T-helper 1 cell treated with Interleukin-12 subunit alpha and Interleukin-12 subunit beta and Interleukin-4 antibody, amounts not matched to agents 30 μg/mL and 1 μg/mL, for 36 hours (primary cell): Measurements from ENCODE around the gene USHBP1.

ENCODE experiments used
- H3K27ac Mint-ChIP-seq: one replicate; pipeline ENCODE4 v1.8.0; 2021; ENCODE audit warnings: mild to moderate bottlenecking, mixed read lengths
- H3K27me3 Mint-ChIP-seq: one replicate; pipeline ENCODE4 v1.8.0; 2021; ENCODE audit warnings: low read depth, mixed read lengths
- H3K36me3 Mint-ChIP-seq: one replicate; pipeline ENCODE4 v1.8.0; 2021; ENCODE audit warnings: low read depth, mixed read lengths
- H3K4me1 Mint-ChIP-seq: one replicate; pipeline ENCODE4 v1.8.0; 2021; ENCODE audit warnings: low read depth, mixed read lengths
- H3K4me3 Mint-ChIP-seq: one replicate; pipeline ENCODE4 v1.8.0; 2021; ENCODE audit warnings: mild to moderate bottlenecking, moderate library complexity, mixed read lengths
- H3K9me3 Mint-ChIP-seq: one replicate; pipeline ENCODE4 v1.8.0; 2021; ENCODE audit warnings: mixed read lengths

The USHBP1 gene

GRCh38 chr19:17262557-17262956 lies 2.0 kb downstream of the USHBP1 start:
- no peaks in the 10 kb centered on the region for H3K9me3 Mint-ChIP-seq
- peaks cover 4% of the 10 kb centered on the region for H3K27me3 Mint-ChIP-seq
- no peak overlapping the region for H3K4me3 Mint-ChIP-seq
- H3K36me3 Mint-ChIP-seq: no peaks in the 10 kb centered on the region
- peaks cover 14% of the 10 kb centered on the region for H3K4me1 Mint-ChIP-seq
- H3K27ac Mint-ChIP-seq: no peak overlapping the region

GRCh38 chr19:17260842-17261325 lies 3.7 kb downstream of the USHBP1 start:
- H3K36me3 Mint-ChIP-seq: no peaks in the 10 kb centered on the region
- peaks cover 8% of the 10 kb centered on the region for H3K4me1 Mint-ChIP-seq
- peaks cover 4% of the 10 kb centered on the region for H3K27me3 Mint-ChIP-seq
- H3K4me3 Mint-ChIP-seq: no peak overlapping the region
- no peaks in the 10 kb centered on the region for H3K9me3 Mint-ChIP-seq
- no peak overlapping the region for H3K27ac Mint-ChIP-seq

- Mint-ChIP-seq H3K27ac (no peak overlapping the region), H3K9me3 (no peaks in the 10 kb centered on the region), H3K4me3 (no peak overlapping the region), H3K27me3 (peaks cover 4% of the 10 kb centered on the region), H3K4me1 (peaks cover 8% of the 10 kb centered on the region), H3K36me3 (no peaks in the 10 kb centered on the region)
Measured at GRCh38 chr19:17259934-17260333, 4.6 kb downstream of the USHBP1 start.

- Mint-ChIP-seq H3K27ac (no peak overlapping the region), H3K27me3 (peaks cover 4% of the 10 kb centered on the region), H3K9me3 (no peaks in the 10 kb centered on the region), H3K4me1 (peaks cover 3% of the 10 kb centered on the region), H3K4me3 (no peak overlapping the region), H3K36me3 (no peaks in the 10 kb centered on the region)
Measured at GRCh38 chr19:17259118-17259780, 5.3 kb downstream of the USHBP1 start.

- H3K36me3 Mint-ChIP-seq: no peaks in the 10 kb centered on the region
- no peak overlapping the region for H3K27ac Mint-ChIP-seq
- no peaks in the 10 kb centered on the region for H3K9me3 Mint-ChIP-seq
- H3K4me1 Mint-ChIP-seq: peaks cover 3% of the 10 kb centered on the region
- H3K27me3 Mint-ChIP-seq: peaks cover 4% of the 10 kb centered on the region
- H3K4me3 Mint-ChIP-seq: no peak overlapping the region
Measured at GRCh38 chr19:17256130-17256529, 8.4 kb downstream of the USHBP1 start.

GRCh38 chr19:17255150-17255621 lies 9.4 kb downstream of the USHBP1 start:
- no peaks in the 10 kb centered on the region for H3K27me3 Mint-ChIP-seq
- H3K9me3 Mint-ChIP-seq: no peaks in the 10 kb centered on the region
- no peaks in the 10 kb centered on the region for H3K4me1 Mint-ChIP-seq
- no peak overlapping the region for H3K27ac Mint-ChIP-seq
- H3K36me3 Mint-ChIP-seq: no peaks in the 10 kb centered on the region
- H3K4me3 Mint-ChIP-seq: no peak overlapping the region

- H3K27me3 Mint-ChIP-seq: no peaks in the 10 kb centered on the region
- no peak overlapping the region for H3K27ac Mint-ChIP-seq
- no peaks in the 10 kb centered on the region for H3K9me3 Mint-ChIP-seq
- no peak overlapping the region for H3K4me3 Mint-ChIP-seq
- no peaks in the 10 kb centered on the region for H3K4me1 Mint-ChIP-seq
- no peaks in the 10 kb centered on the region for H3K36me3 Mint-ChIP-seq
Measured at GRCh38 chr19:17254636-17255035, 9.9 kb downstream of the USHBP1 start.

- no peaks in the 10 kb centered on the region for H3K9me3 Mint-ChIP-seq
- no peaks in the 10 kb centered on the region for H3K36me3 Mint-ChIP-seq
- no peak overlapping the region for H3K4me3 Mint-ChIP-seq
- peaks cover 8% of the 10 kb centered on the region for H3K27me3 Mint-ChIP-seq
- H3K27ac Mint-ChIP-seq: no peak overlapping the region
- peaks cover 6% of the 10 kb centered on the region for H3K4me1 Mint-ChIP-seq
Measured at GRCh38 chr19:17249887-17250548, 14.5 kb downstream of the USHBP1 start.

- no peak overlapping the region for H3K27ac Mint-ChIP-seq
- no peaks in the 10 kb centered on the region for H3K9me3 Mint-ChIP-seq
- no peaks in the 10 kb centered on the region for H3K36me3 Mint-ChIP-seq
- H3K4me1 Mint-ChIP-seq: peaks cover 6% of the 10 kb centered on the region
- no peak overlapping the region for H3K4me3 Mint-ChIP-seq
- H3K27me3 Mint-ChIP-seq: peaks cover 8% of the 10 kb centered on the region
Measured at GRCh38 chr19:17248011-17248776, 16.4 kb downstream of the USHBP1 start.

GRCh38 chr19:17246681-17247425 lies 17.7 kb downstream of the USHBP1 start:
- peak overlapping the region; percentile 60 for H3K4me3 Mint-ChIP-seq

GRCh38 chr19:17245535-17245984 lies 19.0 kb downstream of the USHBP1 start, which contains the start of gene NR2F6:
Gene NR2F6 (minus strand): TSS chr19:17245919. CDS start chr19:17245220, 699 bp downstream.
- no peaks in the 10 kb centered on the region for H3K9me3 Mint-ChIP-seq
- no peaks in the 10 kb centered on the region for H3K36me3 Mint-ChIP-seq
- H3K27ac Mint-ChIP-seq: peak within 1 kb of the TSS; percentile 52
- peaks cover 6% of the 10 kb centered on the region for H3K4me1 Mint-ChIP-seq
- H3K4me3 Mint-ChIP-seq: peak within 1 kb of the TSS; percentile 86
- H3K27me3 Mint-ChIP-seq: peaks cover 8% of the 10 kb centered on the region

More at GRCh38 chr19:17246681-17247425, 17.7 kb downstream of the USHBP1 start:
- H3K27ac Mint-ChIP-seq: no peak overlapping the region
- H3K36me3 Mint-ChIP-seq: no peaks in the 10 kb centered on the region
- peaks cover 8% of the 10 kb centered on the region for H3K27me3 Mint-ChIP-seq
- no peaks in the 10 kb centered on the region for H3K9me3 Mint-ChIP-seq
- H3K4me1 Mint-ChIP-seq: peaks cover 6% of the 10 kb centered on the region

GRCh38 chr19:17244618-17245534 lies 19.7 kb downstream of the USHBP1 start:
- peak overlapping the region; percentile 34 for H3K4me3 Mint-ChIP-seq
- no peaks in the 10 kb centered on the region for H3K36me3 Mint-ChIP-seq
- H3K9me3 Mint-ChIP-seq: no peaks in the 10 kb centered on the region
- peaks cover 8% of the 10 kb centered on the region for H3K27me3 Mint-ChIP-seq
- no peak overlapping the region for H3K27ac Mint-ChIP-seq
- peaks cover 6% of the 10 kb centered on the region for H3K4me1 Mint-ChIP-seq
